ENCODE results near the gene GNA12. TPM values are rescaled to one million over a fixed set of nuclear protein-coding genes. Genes with fewer than 3 reads are reported as not detected.

The GNA12 gene
- total RNA-seq, 3 donors from 2014 or later (not counting 1 experiment from before 2014, with no cell fraction given), result 12.6 to 20.2 (median 19.5) TPM

GRCh38 chr7:2834748-2835441, 9.2 kb downstream of the GNA12 start:
- intact Hi-C loops (cut with micrococcal nuclease), result no loop called here
- whole genome bisulfite sequencing (ENCODE audit: insufficient coverage), result 96% methylated on average over 17 of the region's 17 CpGs
- no peaks in the 10 kb centered on the region for H3K9me3 Mint-ChIP-seq
- H3K27ac ChIP-seq (ENCODE audit: low read length), result no peak overlapping the region
- no peaks in the 10 kb centered on the region for H3K9me3 ChIP-seq (ENCODE audit: control insufficient read depth, insufficient read depth, low read length)
- H3K4me1 ChIP-seq (ENCODE audit: control insufficient read depth, insufficient read depth, low read length), result no peaks in the 10 kb centered on the region
- DNase-seq (no peak), ATAC-seq (no peak)
- H3K27me3 Mint-ChIP-seq (ENCODE audit: low read depth in 2 of 2), result no peaks in the 10 kb centered on the region
- peaks cover 14% of the 10 kb centered on the region in 2 donors for H3K4me1 Mint-ChIP-seq
- H3K36me3 ChIP-seq (ENCODE audit: control insufficient read depth, insufficient read depth, low read length), result no peaks in the 10 kb centered on the region
- H3K27me3 ChIP-seq (ENCODE audit: control insufficient read depth, insufficient read depth, low read length), result no peaks in the 10 kb centered on the region
- H3K4me3 Mint-ChIP-seq, result no peak overlapping the region
- no peak overlapping the region for H3K27ac Mint-ChIP-seq
- H3K36me3 Mint-ChIP-seq, result peaks cover 12% of the 10 kb centered on the region
- TF ChIP-seq, protein P1, sequence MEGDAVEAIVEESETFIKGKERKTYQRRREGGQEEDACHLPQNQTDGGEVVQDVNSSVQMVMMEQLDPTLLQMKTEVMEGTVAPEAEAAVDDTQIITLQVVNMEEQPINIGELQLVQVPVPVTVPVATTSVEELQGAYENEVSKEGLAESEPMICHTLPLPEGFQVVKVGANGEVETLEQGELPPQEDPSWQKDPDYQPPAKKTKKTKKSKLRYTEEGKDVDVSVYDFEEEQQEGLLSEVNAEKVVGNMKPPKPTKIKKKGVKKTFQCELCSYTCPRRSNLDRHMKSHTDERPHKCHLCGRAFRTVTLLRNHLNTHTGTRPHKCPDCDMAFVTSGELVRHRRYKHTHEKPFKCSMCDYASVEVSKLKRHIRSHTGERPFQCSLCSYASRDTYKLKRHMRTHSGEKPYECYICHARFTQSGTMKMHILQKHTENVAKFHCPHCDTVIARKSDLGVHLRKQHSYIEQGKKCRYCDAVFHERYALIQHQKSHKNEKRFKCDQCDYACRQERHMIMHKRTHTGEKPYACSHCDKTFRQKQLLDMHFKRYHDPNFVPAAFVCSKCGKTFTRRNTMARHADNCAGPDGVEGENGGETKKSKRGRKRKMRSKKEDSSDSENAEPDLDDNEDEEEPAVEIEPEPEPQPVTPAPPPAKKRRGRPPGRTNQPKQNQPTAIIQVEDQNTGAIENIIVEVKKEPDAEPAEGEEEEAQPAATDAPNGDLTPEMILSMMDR (IDR thresholded peaks at IDR 0.05), result no peak
- no peak overlapping the region for H3K4me3 ChIP-seq (ENCODE audit: low read length)

DNA sequence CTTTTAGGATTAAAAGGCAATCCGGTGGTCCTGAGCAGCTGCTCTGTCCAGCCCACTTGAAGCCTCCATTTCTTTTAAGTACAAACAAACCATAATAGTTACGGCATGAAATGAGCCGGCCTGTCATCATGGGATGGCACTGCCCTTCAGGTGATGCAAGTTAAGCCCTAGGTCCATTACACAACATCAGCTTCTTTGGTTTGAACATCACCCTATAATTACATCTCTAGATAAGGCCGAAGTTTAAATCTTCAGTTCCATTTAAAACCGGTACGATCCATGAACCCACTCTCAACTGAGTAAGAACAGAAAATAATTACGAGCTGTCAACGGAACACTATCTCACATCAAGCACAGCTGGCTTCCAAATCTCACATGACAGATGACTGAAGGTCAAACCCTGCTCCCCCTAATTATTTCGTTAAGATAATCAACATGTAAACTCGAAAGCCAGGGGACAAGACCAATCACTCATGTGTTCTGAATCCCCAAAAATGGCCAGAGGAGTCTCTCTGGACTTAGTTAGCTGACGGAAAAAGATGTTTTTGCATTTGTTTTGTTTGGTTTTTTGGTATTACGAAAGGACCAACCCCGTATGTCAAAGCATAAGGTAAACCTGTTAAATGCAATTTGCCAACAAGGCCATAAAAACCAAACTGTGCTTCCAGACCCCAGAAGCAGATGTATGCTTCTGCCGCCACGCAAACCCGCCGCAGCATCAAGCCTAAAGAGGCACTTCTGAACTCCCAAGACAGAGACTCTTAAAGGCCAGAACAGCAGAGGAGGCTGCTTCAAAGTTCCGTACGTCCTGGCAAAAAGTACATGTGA, 10.8 kb downstream of the GNA12 start:
- Mint-ChIP-seq H3K4me3 (no peak overlapping the region), H3K27me3 (ENCODE audit: low read depth in 2 of 2) (no peaks in the 10 kb centered on the region), H3K36me3 (peaks cover 12% of the 10 kb centered on the region)

GRCh38 chr7:2832461-2832860, 11.6 kb downstream of the GNA12 start:
- Mint-ChIP-seq H3K36me3 (peaks cover 12% of the 10 kb centered on the region), H3K27ac (no peak overlapping the region), H3K9me3 (no peaks in the 10 kb centered on the region), H3K4me3 (no peak overlapping the region), H3K27me3 (ENCODE audit: low read depth in 2 of 2) (no peaks in the 10 kb centered on the region), H3K4me1 (peaks cover 2% of the 10 kb centered on the region in 2 donors)
- no peaks in the 10 kb centered on the region for H3K9me3 ChIP-seq (ENCODE audit: control insufficient read depth, insufficient read depth, low read length)
- TF ChIP-seq, protein P1 (IDR thresholded peaks at IDR 0.05), result no peak
- intact Hi-C loops (cut with micrococcal nuclease), result no loop called here
- H3K27ac ChIP-seq (ENCODE audit: low read length), result no peak overlapping the region
- no peaks in the 10 kb centered on the region for H3K36me3 ChIP-seq (ENCODE audit: control insufficient read depth, insufficient read depth, low read length)
- ATAC-seq (no peak), DNase-seq (no peak)
- H3K4me1 ChIP-seq (ENCODE audit: control insufficient read depth, insufficient read depth, low read length), result no peaks in the 10 kb centered on the region
- no peak overlapping the region for H3K4me3 ChIP-seq (ENCODE audit: low read length)
- H3K27me3 ChIP-seq (ENCODE audit: control insufficient read depth, insufficient read depth, low read length), result no peaks in the 10 kb centered on the region
- 93% methylated on average over 12 of the region's 12 CpGs for WGBS (ENCODE audit: insufficient coverage)

More for the DNA sequence above, 10.8 kb downstream of the GNA12 start:
- Mint-ChIP-seq H3K27ac (no peak overlapping the region), H3K4me1 (peaks cover 6 to 7% of the 10 kb centered on the region in 2 donors), H3K9me3 (no peaks in the 10 kb centered on the region)
- TF ChIP-seq, protein P1 (IDR thresholded peaks at IDR 0.05), result no peak
- H3K36me3 ChIP-seq (ENCODE audit: control insufficient read depth, insufficient read depth, low read length), result no peaks in the 10 kb centered on the region
- ATAC-seq (no peak), DNase-seq (no peak)
- no peaks in the 10 kb centered on the region for H3K4me1 ChIP-seq (ENCODE audit: control insufficient read depth, insufficient read depth, low read length)
- H3K27ac ChIP-seq (ENCODE audit: low read length), result no peak overlapping the region
- 93% methylated on average over 19 of the region's 19 CpGs for WGBS (ENCODE audit: insufficient coverage)
- intact Hi-C loops (cut with micrococcal nuclease), result no loop called here
- no peak overlapping the region for H3K4me3 ChIP-seq (ENCODE audit: low read length)
- no peaks in the 10 kb centered on the region for H3K27me3 ChIP-seq (ENCODE audit: control insufficient read depth, insufficient read depth, low read length)
- no peaks in the 10 kb centered on the region for H3K9me3 ChIP-seq (ENCODE audit: control insufficient read depth, insufficient read depth, low read length)

Data from natural killer cell (primary cell).